ENCODE results near the gene CCNG1.

DNA sequence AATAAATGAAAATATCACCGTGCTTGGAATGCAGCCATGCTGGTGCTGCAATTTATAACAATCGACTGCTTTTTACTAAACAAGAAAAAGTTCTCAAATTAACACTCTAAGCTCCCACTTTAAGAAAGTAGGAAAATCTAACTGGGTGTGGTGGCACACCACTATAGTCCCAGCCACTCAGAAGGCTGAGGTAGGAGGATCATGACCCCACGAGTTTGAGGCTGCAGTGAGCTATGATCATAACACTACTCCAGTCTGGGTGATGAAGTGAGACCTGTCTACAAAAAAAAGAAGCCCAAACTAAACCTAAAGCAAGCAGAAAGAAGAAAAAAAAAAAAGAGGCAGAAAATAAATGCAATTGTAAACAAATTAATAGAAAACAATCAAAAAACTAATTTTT, 10.5 kb downstream of the CCNG1 start:
- TF ChIP-seq, protein P1, sequence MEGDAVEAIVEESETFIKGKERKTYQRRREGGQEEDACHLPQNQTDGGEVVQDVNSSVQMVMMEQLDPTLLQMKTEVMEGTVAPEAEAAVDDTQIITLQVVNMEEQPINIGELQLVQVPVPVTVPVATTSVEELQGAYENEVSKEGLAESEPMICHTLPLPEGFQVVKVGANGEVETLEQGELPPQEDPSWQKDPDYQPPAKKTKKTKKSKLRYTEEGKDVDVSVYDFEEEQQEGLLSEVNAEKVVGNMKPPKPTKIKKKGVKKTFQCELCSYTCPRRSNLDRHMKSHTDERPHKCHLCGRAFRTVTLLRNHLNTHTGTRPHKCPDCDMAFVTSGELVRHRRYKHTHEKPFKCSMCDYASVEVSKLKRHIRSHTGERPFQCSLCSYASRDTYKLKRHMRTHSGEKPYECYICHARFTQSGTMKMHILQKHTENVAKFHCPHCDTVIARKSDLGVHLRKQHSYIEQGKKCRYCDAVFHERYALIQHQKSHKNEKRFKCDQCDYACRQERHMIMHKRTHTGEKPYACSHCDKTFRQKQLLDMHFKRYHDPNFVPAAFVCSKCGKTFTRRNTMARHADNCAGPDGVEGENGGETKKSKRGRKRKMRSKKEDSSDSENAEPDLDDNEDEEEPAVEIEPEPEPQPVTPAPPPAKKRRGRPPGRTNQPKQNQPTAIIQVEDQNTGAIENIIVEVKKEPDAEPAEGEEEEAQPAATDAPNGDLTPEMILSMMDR (IDR thresholded peaks at IDR 0.05; ENCODE audit: borderline replicate concordance, extremely low read depth, low read length, poor library complexity, severe bottlenecking) = no peak
- TF ChIP-seq EZH2 (IDR thresholded peaks at IDR 0.05; ENCODE audit: borderline replicate concordance, low read depth, low read length, severe bottlenecking) = no peak
